H1 (cell line): ENCODE data around the gene FAM221B. TPM values are rescaled to one million over a fixed set of nuclear protein-coding genes. Genes with fewer than 3 reads are reported as not detected.

Experiments
- CHD7 ChIP-seq: fragments of 300-600 bp; sonication (generic); IDR thresholded peaks from 2 replicates; pipeline ENCODE4 v1.7.1; 2012; ENCODE audit warnings: low read length, moderate library complexity, mild to moderate bottlenecking, inconsistent platforms; ENCODE audit not compliant: insufficient replicate concordance
- RAD21 ChIP-seq, 2 experiments: IDR thresholded peaks in 1 of 2; conservative IDR thresholded peaks in 1 of 2; 2 replicates each; pipeline ENCODE4 v1.6.1; 2011; ENCODE audit warnings: low read depth in 2 of 2, low read length in 2 of 2, improper control_type of control experiment in 1 of 2, inconsistent platforms in 1 of 2, mild to moderate bottlenecking in 1 of 2, moderate library complexity in 1 of 2
- RBBP5 ChIP-seq: IDR thresholded peaks from 2 replicates; pipeline ENCODE4 v1.7.1; 2012; ENCODE audit warnings: low read depth, mild to moderate bottlenecking, inconsistent platforms, low read length, moderate library complexity, borderline replicate concordance
- RXRA ChIP-seq: IDR thresholded peaks from 2 replicates; pipeline ENCODE4 v1.6.1; 2011; ENCODE audit warnings: low read depth, mild to moderate bottlenecking, low read length, moderate library complexity; ENCODE audit not compliant: insufficient read depth
- SIRT6 ChIP-seq: IDR thresholded peaks from one replicate; pipeline ENCODE4 v1.7.1; 2012; ENCODE audit warnings: low read length, inconsistent platforms
- polyA plus RNA-seq, 7 experiments: library from polyadenylated mRNA; depleted of rRNA in 3 of 7; stranded (reverse) in 5 of 7; unstranded in 2 of 7; fragments of >200 nt in 5 of 7; fragments of 200-250 nt in 2 of 7; gene quantifications; 1 replicate in 5 of 7; 2 replicates in 1 of 7; 4 replicates in 1 of 7; pipeline versions ENCODE4 v1.2.1 to v1.2.3, GENCODE V29; 2011 to 2013; ENCODE audit warnings: missing spikeins in 2 of 7, mixed read lengths in 2 of 7
- total RNA-seq: library from RNA; stranded (reverse); fragmentation: NEBNext Ultra II Directional; extraction: Animal tissue kit (Norgen Biotek cat#: 25700); gene quantifications from 2 replicates; pipeline ENCODE4 v1.2.1, GENCODE V29; 2021

Gene FAM221B
- total and polyA plus RNA-seq, 2 of the 8 experiments (the other 6 are each of a cell fraction or from before 2014, with no cell fraction given) = not detected

GRCh38 chr9:35826071-35826701, 2.3 kb downstream of the FAM221B start (continued):
- TF ChIP-seq RBBP5 = no peak
- peak; percentile 62 to 69 for TF ChIP-seq RAD21 (IDR thresholded peaks at IDR 0.05 in 1 of 2, conservative IDR thresholded peaks at IDR 0.05 in 1 of 2; ENCODE audit: low read depth in 2 of 2, low read length in 2 of 2)
- no peak for TF ChIP-seq RXRA
- TF ChIP-seq CHD7 = no peak
- TF ChIP-seq SIRT6 = no peak
